ENCODE results near the gene ZFAND5. TPM values are rescaled to one million over a fixed set of nuclear protein-coding genes. Genes with fewer than 3 reads are reported as not detected.

ZFAND5 gene
- total and polyA plus RNA-seq, 2 of the 13 experiments (the other 11 are each of a cell fraction or from before 2014, with no cell fraction given) = 53.4 to 60.2 TPM

DNA sequence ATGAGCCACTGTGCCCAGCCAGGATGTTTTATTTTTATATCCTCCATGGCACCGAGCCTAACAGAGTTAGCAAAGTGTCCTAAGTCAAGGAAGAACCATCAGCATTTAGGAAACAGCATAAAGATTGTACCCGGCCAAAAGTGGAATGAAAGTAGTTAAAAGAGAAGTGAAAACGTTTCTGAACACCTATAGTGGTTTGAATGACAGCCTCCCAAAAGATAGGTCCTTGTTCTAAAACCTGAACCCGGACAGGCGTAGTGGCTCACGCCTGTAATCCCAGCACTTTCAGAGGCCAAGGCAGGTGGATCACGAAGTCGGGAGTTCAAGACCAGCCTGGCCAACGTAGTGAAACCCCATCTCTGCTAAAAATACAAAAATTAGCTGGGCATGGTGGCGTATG lies 37.4 kb downstream of the ZFAND5 start:
- in situ Hi-C loops (cut with HindIII; ENCODE audit: extremely low pct_ligation_motif_present, low pct_unique_long_range_greater_than_20kb) (no loop called here), intact Hi-C loops (cut with micrococcal nuclease; ENCODE audit: unreplicated experiment) (no loop called here)
- Histone ChIP-seq H3K27ac (ENCODE audit: extremely low read length, insufficient read depth, low read length) (no peak overlapping the region), H4K20me1 (ENCODE audit: insufficient read depth, low read length) (no peaks in the 10 kb centered on the region), H3K36me3 (replicated peaks in 1 of 2; ENCODE audit: control insufficient read depth in 1 of 2, insufficient read depth in 2 of 2, low read length in 2 of 2) (no peaks in the 10 kb centered on the region), H3K27me3 (ENCODE audit: control insufficient read depth in 1 of 2, insufficient read depth in 2 of 2, low read length in 2 of 2) (no peaks in the 10 kb centered on the region), H3K4me2 (ENCODE audit: low read depth, low read length) (no peak overlapping the region), H3K9me3 (ENCODE audit: low read length) (no peaks in the 10 kb centered on the region), H3K9ac (ENCODE audit: insufficient read depth, low read depth, low read length) (no peak overlapping the region), H2AFZ (ENCODE audit: low read length) (no peak overlapping the region), H3K79me2 (ENCODE audit: insufficient read depth, low read length) (no peaks in the 10 kb centered on the region), H3K4me1 (ENCODE audit: insufficient read depth, low read length) (peaks cover 9% of the 10 kb centered on the region; the same call in 1 of the 2 replicates), H3K4me3 (replicated peaks in 1 of 3; ENCODE audit: insufficient read depth in 1 of 3, low read depth in 2 of 3, low read length in 3 of 3) (no peak overlapping the region)
- no TSS peak for BruUV-seq (replicated peaks)
- no peak for DNase-seq (ENCODE audit: low spot score)
- no peak for FAIRE-seq
- TF ChIP-seq ZNF83 (CRISPR knock-in tag; IDR thresholded peaks at IDR 0.05; ENCODE audit: borderline replicate concordance) = no peak
- 64% methylated on average over 9 of the region's 10 CpGs for WGBS (ENCODE audit: low lambda C conversion rate)
- CTCF ChIA-PET (ENCODE audit: low intra/inter-chr PET ratio, low total read pairs) = no interaction called here
- POLR2A ChIA-PET = no interaction called here
- no peak for ATAC-seq

DNA sequence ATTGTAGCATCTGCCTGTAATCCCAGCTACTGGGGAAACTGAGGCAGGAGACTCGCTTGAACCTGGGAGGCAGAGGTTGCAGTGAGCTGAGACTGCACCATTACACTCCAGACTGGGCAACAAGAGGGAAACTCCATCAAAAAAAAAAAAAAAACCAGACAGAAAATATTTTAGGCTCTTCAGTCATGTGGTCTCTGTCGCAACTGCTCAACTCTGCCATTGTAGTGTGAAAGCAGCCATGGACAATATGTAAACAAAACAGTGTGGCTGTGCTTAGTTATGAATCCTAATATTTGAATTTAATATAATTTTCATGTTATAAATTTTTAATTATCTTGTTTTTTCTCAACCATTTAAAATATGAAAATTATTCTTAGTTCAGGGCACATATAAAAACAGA lies 38.4 kb downstream of the ZFAND5 start:
- in situ Hi-C loops (cut with HindIII; ENCODE audit: extremely low pct_ligation_motif_present, low pct_unique_long_range_greater_than_20kb) = no loop called here
- BruUV-seq (replicated peaks) = no TSS peak

DNA sequence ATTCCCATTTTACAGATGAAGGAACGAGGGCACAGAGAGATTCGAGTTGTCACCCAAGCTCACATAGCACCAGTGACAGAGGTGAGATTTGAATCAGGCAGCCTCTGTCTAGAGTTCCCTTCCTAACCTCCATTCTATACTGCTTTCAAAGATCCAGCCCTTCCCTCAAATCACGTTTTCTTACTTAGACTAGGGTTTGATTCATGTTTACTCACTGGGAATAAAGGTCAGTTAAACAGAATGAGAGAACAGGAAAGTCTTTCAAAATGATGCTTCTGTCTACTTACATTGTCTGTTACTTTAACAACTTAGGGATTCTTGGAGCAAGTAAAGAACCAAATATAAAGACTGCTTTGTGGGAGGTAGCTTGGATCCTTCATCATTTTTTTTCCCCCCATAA lies 40.0 kb downstream of the ZFAND5 start:
- ChIA-PET CTCF (ENCODE audit: low intra/inter-chr PET ratio, low total read pairs) (no interaction called here), POLR2A (no interaction called here)
- DNase-seq (ENCODE audit: low spot score) = peak; percentile 9
- WGBS (ENCODE audit: low lambda C conversion rate) = 15% methylated on average over 3 of the region's 3 CpGs
- intact Hi-C loops (cut with micrococcal nuclease; ENCODE audit: unreplicated experiment) (no loop called here), in situ Hi-C loops (cut with HindIII; ENCODE audit: extremely low pct_ligation_motif_present, low pct_unique_long_range_greater_than_20kb) (no loop called here)
- no peaks in the 10 kb centered on the region for H3K36me3 ChIP-seq (replicated peaks in 1 of 2; ENCODE audit: control insufficient read depth in 1 of 2, insufficient read depth in 2 of 2, low read length in 2 of 2)
- H3K4me1 ChIP-seq (ENCODE audit: insufficient read depth, low read length) = peaks cover 9% of the 10 kb centered on the region; the same call in 1 of the 2 replicates
- no peaks in the 10 kb centered on the region for H3K9me3 ChIP-seq (ENCODE audit: low read length)
- no peak overlapping the region for H3K27ac ChIP-seq (ENCODE audit: extremely low read length, insufficient read depth, low read length)
- no peak overlapping the region for H3K4me3 ChIP-seq (replicated peaks in 1 of 3; ENCODE audit: insufficient read depth in 1 of 3, low read depth in 2 of 3, low read length in 3 of 3)
- no peaks in the 10 kb centered on the region for H3K79me2 ChIP-seq (ENCODE audit: insufficient read depth, low read length)
- no peaks in the 10 kb centered on the region for H3K27me3 ChIP-seq (ENCODE audit: control insufficient read depth in 1 of 2, insufficient read depth in 2 of 2, low read length in 2 of 2)
- no peak overlapping the region for H2AFZ ChIP-seq (ENCODE audit: low read length)
- peak; percentile 34 for FAIRE-seq
- H3K9ac ChIP-seq (ENCODE audit: insufficient read depth, low read depth, low read length) = no peak overlapping the region
- no peak overlapping the region for H3K4me2 ChIP-seq (ENCODE audit: low read depth, low read length)
- no peak; the same call in 2 of the 3 replicates for ATAC-seq
- H4K20me1 ChIP-seq (ENCODE audit: insufficient read depth, low read length) = no peaks in the 10 kb centered on the region
- BruUV-seq (replicated peaks) = no TSS peak
- TF ChIP-seq XBP1 (CRISPR knock-in tag; IDR thresholded peaks at IDR 0.05) (no peak), ZNF317 (CRISPR knock-in tag; IDR thresholded peaks at IDR 0.05) (no peak), ZNF572 (CRISPR knock-in tag; IDR thresholded peaks at IDR 0.05) (no peak), ZNF30 (CRISPR knock-in tag; IDR thresholded peaks at IDR 0.05) (no peak), NR2F1 (CRISPR knock-in tag; IDR thresholded peaks at IDR 0.05) (no peak)
- TF ChIP-seq, protein P1, sequence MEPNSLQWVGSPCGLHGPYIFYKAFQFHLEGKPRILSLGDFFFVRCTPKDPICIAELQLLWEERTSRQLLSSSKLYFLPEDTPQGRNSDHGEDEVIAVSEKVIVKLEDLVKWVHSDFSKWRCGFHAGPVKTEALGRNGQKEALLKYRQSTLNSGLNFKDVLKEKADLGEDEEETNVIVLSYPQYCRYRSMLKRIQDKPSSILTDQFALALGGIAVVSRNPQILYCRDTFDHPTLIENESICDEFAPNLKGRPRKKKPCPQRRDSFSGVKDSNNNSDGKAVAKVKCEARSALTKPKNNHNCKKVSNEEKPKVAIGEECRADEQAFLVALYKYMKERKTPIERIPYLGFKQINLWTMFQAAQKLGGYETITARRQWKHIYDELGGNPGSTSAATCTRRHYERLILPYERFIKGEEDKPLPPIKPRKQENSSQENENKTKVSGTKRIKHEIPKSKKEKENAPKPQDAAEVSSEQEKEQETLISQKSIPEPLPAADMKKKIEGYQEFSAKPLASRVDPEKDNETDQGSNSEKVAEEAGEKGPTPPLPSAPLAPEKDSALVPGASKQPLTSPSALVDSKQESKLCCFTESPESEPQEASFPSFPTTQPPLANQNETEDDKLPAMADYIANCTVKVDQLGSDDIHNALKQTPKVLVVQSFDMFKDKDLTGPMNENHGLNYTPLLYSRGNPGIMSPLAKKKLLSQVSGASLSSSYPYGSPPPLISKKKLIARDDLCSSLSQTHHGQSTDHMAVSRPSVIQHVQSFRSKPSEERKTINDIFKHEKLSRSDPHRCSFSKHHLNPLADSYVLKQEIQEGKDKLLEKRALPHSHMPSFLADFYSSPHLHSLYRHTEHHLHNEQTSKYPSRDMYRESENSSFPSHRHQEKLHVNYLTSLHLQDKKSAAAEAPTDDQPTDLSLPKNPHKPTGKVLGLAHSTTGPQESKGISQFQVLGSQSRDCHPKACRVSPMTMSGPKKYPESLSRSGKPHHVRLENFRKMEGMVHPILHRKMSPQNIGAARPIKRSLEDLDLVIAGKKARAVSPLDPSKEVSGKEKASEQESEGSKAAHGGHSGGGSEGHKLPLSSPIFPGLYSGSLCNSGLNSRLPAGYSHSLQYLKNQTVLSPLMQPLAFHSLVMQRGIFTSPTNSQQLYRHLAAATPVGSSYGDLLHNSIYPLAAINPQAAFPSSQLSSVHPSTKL (CRISPR knock-in tag; IDR thresholded peaks at IDR 0.05) = 0 out of 2 replicates have a peak, but pooled peaks have one; percentile 16

More for the DNA sequence above, 38.4 kb downstream of the ZFAND5 start:
- WGBS (ENCODE audit: low lambda C conversion rate) = 46% methylated on average over 2 of the region's 2 CpGs
- intact Hi-C loops (cut with micrococcal nuclease; ENCODE audit: unreplicated experiment) = no loop called here
- ChIA-PET POLR2A (no interaction called here), CTCF (ENCODE audit: low intra/inter-chr PET ratio, low total read pairs) (no interaction called here)
- no peak for TF ChIP-seq ZMYM4 (CRISPR knock-in tag; IDR thresholded peaks at IDR 0.05)
- TF ChIP-seq ZNF224 (CRISPR knock-in tag; IDR thresholded peaks at IDR 0.05) = no peak
- no peak for TF ChIP-seq POLR2AphosphoS5 (IDR thresholded peaks at IDR 0.05; ENCODE audit: low read depth, low read length)
- no peak overlapping the region for H2AFZ ChIP-seq (ENCODE audit: low read length)
- no peak overlapping the region for H3K9ac ChIP-seq (ENCODE audit: insufficient read depth, low read depth, low read length)
- no peak overlapping the region for H3K27ac ChIP-seq (ENCODE audit: extremely low read length, insufficient read depth, low read length)
- H3K36me3 ChIP-seq (replicated peaks in 1 of 2; ENCODE audit: control insufficient read depth in 1 of 2, insufficient read depth in 2 of 2, low read length in 2 of 2) = no peaks in the 10 kb centered on the region
- no peaks in the 10 kb centered on the region for H3K79me2 ChIP-seq (ENCODE audit: insufficient read depth, low read length)
- ATAC-seq (no peak), FAIRE-seq (no peak), DNase-seq (ENCODE audit: low spot score) (no peak)
- H3K4me2 ChIP-seq (ENCODE audit: low read depth, low read length) = no peak overlapping the region
- no peaks in the 10 kb centered on the region for H3K27me3 ChIP-seq (ENCODE audit: control insufficient read depth in 1 of 2, insufficient read depth in 2 of 2, low read length in 2 of 2)
- H3K9me3 ChIP-seq (ENCODE audit: low read length) = no peaks in the 10 kb centered on the region
- peaks cover 9% of the 10 kb centered on the region; the same call in 1 of the 2 replicates for H3K4me1 ChIP-seq (ENCODE audit: insufficient read depth, low read length)
- no peak overlapping the region for H3K4me3 ChIP-seq (replicated peaks in 1 of 3; ENCODE audit: insufficient read depth in 1 of 3, low read depth in 2 of 3, low read length in 3 of 3)
- H4K20me1 ChIP-seq (ENCODE audit: insufficient read depth, low read length) = no peaks in the 10 kb centered on the region

All from HepG2 (cell line).